NCI-H2029 treated with DMSO at 0.1 percent for 48 hours (cell line): Measurements from ENCODE around the gene CYP2E1.
"Not testable (repeated sequence)": the region's sequence is repeated elsewhere in the genome, so short reads cannot be mapped to it uniquely, and the experiment has no call there.

Experiments
- DNase-seq: peaks from one replicate; lab custom pipeline; 2025; lab: John Stamatoyannopoulos, UW

Gene CYP2E1

DNA sequence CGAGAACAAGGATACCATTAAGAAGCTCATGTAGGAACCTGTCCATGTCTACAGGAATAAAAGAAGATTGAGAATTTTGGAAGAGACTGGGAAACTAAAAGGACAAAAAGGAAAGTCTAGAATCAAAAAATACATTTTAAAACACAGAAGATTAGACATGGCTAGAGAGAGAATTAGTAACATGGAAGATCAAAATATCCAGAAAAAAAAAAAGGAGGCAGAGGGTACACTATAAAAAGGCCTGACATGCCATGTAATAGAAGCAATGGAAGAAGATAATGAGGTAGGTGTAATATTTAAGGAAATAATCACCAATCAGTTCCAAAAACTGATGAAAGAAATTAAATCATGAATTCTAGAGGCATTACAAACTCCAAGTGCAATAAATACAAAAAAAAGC, 46.3 kb downstream of the CYP2E1 start:
- DNase-seq = not testable (repeated sequence)

DNA sequence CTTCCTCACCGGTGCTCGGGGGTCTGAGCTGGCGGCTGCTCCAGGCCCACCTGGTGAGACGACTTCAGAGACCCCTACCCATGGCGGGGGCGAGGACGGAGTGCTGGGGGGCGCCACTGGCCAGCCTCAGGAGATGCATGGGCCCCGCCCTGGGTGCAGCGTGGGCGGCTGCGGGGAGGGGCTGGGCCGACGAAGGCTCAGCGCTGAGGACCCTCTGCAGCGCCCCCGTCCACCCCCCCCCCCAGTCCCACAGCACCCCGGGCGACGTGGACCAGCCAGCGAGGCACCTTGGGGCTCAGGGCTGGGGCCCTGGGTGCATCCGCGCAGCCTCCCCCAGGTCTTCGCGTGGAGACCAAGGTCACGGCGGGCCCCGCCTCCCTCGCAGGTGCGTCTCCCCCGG, 49.9 kb downstream of the CYP2E1 start:
- not testable (repeated sequence) for DNase-seq
